LNCaP clone FGC (cell line): Measurements from ENCODE around the gene HEG1.

Source experiments
- DNase-seq: peaks from one replicate; pipeline ENCODE4 v3.0.0-alpha.2; 2011; ENCODE audit warnings: low read depth
- H3K4me3 ChIP-seq: 2 replicates; pipeline ENCODE4 v1.5.1; 2011; ENCODE audit warnings: mild to moderate bottlenecking, low read depth, low read length, control low read depth
- CTCF ChIP-seq: IDR thresholded peaks from 2 replicates; pipeline ENCODE4 v1.5.1; 2012; ENCODE audit warnings: mild to moderate bottlenecking; ENCODE audit not compliant: control insufficient read depth, insufficient read depth; ENCODE audit errors: extremely low read depth

The HEG1 gene

GRCh38 chr3:125039131-125040100 is 16.4 kb downstream of the HEG1 start:
- DNase-seq, result no peak
- H3K4me3 ChIP-seq, result no peak overlapping the region

GRCh38 chr3:125037498-125038150 is 18.2 kb downstream of the HEG1 start:
- TF ChIP-seq CTCF, result no peak
- no peak overlapping the region for H3K4me3 ChIP-seq
- no peak for DNase-seq

More at GRCh38 chr3:125039131-125040100, 16.4 kb downstream of the HEG1 start:
- TF ChIP-seq CTCF, result no peak

- H3K4me3 ChIP-seq, result no peak overlapping the region
- no peak for DNase-seq
- no peak for TF ChIP-seq CTCF
Observed at GRCh38 chr3:125035217-125035616, 20.6 kb downstream of the HEG1 start.

GRCh38 chr3:125033616-125034015 is 22.2 kb downstream of the HEG1 start:
- TF ChIP-seq CTCF, result no peak
- DNase-seq, result no peak
- H3K4me3 ChIP-seq, result no peak overlapping the region

DNA sequence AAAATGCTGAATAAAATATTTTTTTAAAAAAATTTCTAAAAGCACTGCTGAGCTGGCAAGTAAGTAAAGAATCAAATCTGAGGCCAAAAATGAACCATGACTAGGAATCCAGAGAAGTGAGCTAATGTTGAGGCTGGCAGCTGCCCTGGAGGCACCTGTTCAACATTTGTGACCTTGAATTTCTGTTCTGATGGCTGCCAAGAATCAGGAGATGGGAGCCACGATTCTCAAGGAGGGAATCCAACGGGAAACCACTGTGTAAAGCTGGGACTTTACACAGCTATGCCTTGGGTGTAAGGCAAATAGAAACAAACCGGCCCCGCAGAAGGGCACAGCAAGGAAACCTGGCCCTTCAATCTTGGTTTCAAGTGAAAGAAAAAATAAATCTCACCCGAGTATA is 22.7 kb downstream of the HEG1 start:
- TF ChIP-seq CTCF, result no peak
- no peak overlapping the region for H3K4me3 ChIP-seq
- DNase-seq, result no peak

DNA sequence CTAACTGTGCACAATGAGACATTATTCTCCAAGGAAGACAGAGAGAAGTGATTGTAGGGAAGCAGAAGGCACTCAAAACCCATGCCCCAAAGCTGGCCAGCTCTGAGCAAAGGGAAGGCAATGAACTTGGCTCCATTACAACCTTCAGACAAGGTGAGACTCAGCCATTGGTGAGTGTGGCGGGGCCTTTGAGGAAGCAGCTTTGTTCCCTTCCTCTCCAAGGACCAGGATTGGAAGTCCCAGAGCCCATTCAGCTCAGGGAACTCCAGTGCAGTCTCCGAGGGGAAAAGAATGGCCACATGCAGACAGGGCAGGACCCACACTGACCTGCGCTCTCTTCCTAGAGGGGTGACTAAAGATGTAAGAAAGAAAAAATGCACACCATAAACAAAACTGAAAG is 23.1 kb downstream of the HEG1 start:
- no peak overlapping the region for H3K4me3 ChIP-seq
- no peak for DNase-seq
- no peak for TF ChIP-seq CTCF
